SHP77 (cell line): ENCODE results near the gene CDH8.

ENCODE experiments used
- DNase-seq, 2 experiments: peaks; one replicate each; lab custom pipeline; 2025; lab: John Stamatoyannopoulos, UW

Gene CDH8

GRCh38 chr16:62034231-62035114 lies 1.8 kb downstream of the CDH8 start:
- DNase-seq = no peak

GRCh38 chr16:62033065-62033464 lies 3.2 kb downstream of the CDH8 start:
- no peak for DNase-seq

GRCh38 chr16:62029947-62030346 lies 6.3 kb downstream of the CDH8 start:
- no peak for DNase-seq

GRCh38 chr16:62022688-62023087 lies 13.6 kb downstream of the CDH8 start:
- DNase-seq = no peak

GRCh38 chr16:62021161-62021581 lies 15.1 kb downstream of the CDH8 start:
- no peak for DNase-seq

- DNase-seq = no peak
Measured at GRCh38 chr16:62020681-62021080, 15.6 kb downstream of the CDH8 start.

- DNase-seq = no peak
Measured at GRCh38 chr16:62019851-62020250, 16.4 kb downstream of the CDH8 start.

GRCh38 chr16:62018301-62019060 lies 17.8 kb downstream of the CDH8 start:
- DNase-seq = no peak

- no peak for DNase-seq
Measured at GRCh38 chr16:62014319-62014923, 21.8 kb downstream of the CDH8 start.

- no peak for DNase-seq
Measured at GRCh38 chr16:62010186-62010585, 26.1 kb downstream of the CDH8 start.

GRCh38 chr16:61998460-61998859 lies 37.8 kb downstream of the CDH8 start:
- no peak for DNase-seq

- no peak for DNase-seq
Measured at GRCh38 chr16:61993108-61993507, 43.1 kb downstream of the CDH8 start.

- no peak for DNase-seq
Measured at GRCh38 chr16:61987474-61988012, 48.7 kb downstream of the CDH8 start.

- DNase-seq = no peak
Measured at GRCh38 chr16:61969077-61969382, 67.2 kb downstream of the CDH8 start.

GRCh38 chr16:61968242-61969076 lies 67.8 kb downstream of the CDH8 start:
- DNase-seq = no peak

- no peak for DNase-seq
Measured at GRCh38 chr16:61957075-61957855, 79.0 kb downstream of the CDH8 start.

GRCh38 chr16:61952841-61953240 lies 83.4 kb downstream of the CDH8 start:
- DNase-seq = no peak

GRCh38 chr16:61948414-61948813 lies 87.8 kb downstream of the CDH8 start:
- DNase-seq = no peak

- DNase-seq = no peak
Measured at GRCh38 chr16:61946019-61946418, 90.2 kb downstream of the CDH8 start.

GRCh38 chr16:61945511-61945910 lies 90.7 kb downstream of the CDH8 start:
- DNase-seq = no peak

- no peak for DNase-seq
Measured at GRCh38 chr16:61944004-61944403, 92.2 kb downstream of the CDH8 start.
